ENCODE results near the gene HTATSF1. TPM values are rescaled to one million over a fixed set of nuclear protein-coding genes. Genes with fewer than 3 reads are reported as not detected.

HTATSF1 gene
- total RNA-seq, 6 donors from 2014 or later: 22.8 to 56.4 (median 27.0) TPM

DNA sequence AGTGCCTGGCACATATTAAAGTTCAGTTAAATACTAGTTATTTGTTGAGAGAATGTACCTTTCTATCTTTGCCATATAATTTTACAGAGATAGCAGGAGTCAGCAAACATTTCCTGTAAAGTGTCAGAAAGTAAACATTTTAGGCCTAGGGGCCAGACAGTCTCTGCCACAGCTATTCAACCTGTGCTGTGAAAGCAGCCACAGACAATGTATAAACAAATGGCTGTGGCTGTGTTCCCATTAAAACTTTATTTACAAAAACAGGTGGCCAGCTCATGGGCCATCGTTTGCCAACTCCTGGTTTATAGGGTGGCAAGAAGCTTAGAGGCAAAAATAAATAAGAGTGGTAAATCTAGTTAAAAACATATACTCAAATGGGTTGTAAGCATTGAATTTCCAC, 43.6 kb upstream of the HTATSF1 start:
- DNase-seq (no peak), ATAC-seq (ENCODE audit: low FRiP score in 2 of 2) (no peak)
- no peak overlapping the region for H3K27ac ChIP-seq
- H3K4me1 ChIP-seq: no peaks in the 10 kb centered on the region
- H3K36me3 ChIP-seq: no peaks in the 10 kb centered on the region
- whole genome bisulfite sequencing, 2 donors: 21 to 44% methylated on average over 1 of the region's 1 CpG
- TF ChIP-seq EP300 (IDR thresholded peaks at IDR 0.05): no peak
- no peaks in the 10 kb centered on the region for H3K9me3 ChIP-seq
- H3K27me3 ChIP-seq: no peaks in the 10 kb centered on the region
- no peak overlapping the region for H3K4me3 ChIP-seq

DNA sequence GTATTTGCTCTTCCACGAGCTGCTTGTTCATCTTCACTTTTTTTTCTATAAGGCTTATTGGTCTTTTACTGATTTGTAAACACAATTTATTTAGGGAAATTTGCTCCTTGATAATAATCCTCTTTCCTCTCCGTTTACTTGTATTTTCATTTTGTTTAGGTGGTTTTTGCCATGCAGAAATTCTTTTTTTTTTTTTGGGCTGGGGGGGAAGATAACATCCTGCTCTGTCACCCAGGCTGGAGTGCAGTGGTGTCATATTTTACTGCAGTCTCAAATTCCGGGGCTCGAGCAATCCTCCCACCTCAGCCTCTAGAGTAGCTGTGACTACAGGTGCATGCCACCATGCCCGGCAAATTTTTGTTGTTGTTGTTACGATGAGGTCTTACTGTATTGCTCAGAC, 41.3 kb upstream of the HTATSF1 start:
- H3K27ac ChIP-seq: no peak overlapping the region
- H3K9me3 ChIP-seq: no peaks in the 10 kb centered on the region
- TF ChIP-seq EP300 (IDR thresholded peaks at IDR 0.05): no peak
- no peak for TF ChIP-seq POLR2AphosphoS5 (IDR thresholded peaks at IDR 0.05)
- TF ChIP-seq, protein P1, sequence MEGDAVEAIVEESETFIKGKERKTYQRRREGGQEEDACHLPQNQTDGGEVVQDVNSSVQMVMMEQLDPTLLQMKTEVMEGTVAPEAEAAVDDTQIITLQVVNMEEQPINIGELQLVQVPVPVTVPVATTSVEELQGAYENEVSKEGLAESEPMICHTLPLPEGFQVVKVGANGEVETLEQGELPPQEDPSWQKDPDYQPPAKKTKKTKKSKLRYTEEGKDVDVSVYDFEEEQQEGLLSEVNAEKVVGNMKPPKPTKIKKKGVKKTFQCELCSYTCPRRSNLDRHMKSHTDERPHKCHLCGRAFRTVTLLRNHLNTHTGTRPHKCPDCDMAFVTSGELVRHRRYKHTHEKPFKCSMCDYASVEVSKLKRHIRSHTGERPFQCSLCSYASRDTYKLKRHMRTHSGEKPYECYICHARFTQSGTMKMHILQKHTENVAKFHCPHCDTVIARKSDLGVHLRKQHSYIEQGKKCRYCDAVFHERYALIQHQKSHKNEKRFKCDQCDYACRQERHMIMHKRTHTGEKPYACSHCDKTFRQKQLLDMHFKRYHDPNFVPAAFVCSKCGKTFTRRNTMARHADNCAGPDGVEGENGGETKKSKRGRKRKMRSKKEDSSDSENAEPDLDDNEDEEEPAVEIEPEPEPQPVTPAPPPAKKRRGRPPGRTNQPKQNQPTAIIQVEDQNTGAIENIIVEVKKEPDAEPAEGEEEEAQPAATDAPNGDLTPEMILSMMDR (IDR thresholded peaks at IDR 0.05): no peak
- TF ChIP-seq POLR2A (IDR thresholded peaks at IDR 0.05): no peak
- H3K4me1 ChIP-seq: no peaks in the 10 kb centered on the region
- no peaks in the 10 kb centered on the region for H3K27me3 ChIP-seq
- no peaks in the 10 kb centered on the region for H3K36me3 ChIP-seq
- DNase-seq (no peak), ATAC-seq (ENCODE audit: low FRiP score in 2 of 2) (no peak)
- H3K4me3 ChIP-seq: no peak overlapping the region
- WGBS, 2 donors: 74 to 77% methylated on average over 5 to 6 of the region's 6 CpGs

DNA sequence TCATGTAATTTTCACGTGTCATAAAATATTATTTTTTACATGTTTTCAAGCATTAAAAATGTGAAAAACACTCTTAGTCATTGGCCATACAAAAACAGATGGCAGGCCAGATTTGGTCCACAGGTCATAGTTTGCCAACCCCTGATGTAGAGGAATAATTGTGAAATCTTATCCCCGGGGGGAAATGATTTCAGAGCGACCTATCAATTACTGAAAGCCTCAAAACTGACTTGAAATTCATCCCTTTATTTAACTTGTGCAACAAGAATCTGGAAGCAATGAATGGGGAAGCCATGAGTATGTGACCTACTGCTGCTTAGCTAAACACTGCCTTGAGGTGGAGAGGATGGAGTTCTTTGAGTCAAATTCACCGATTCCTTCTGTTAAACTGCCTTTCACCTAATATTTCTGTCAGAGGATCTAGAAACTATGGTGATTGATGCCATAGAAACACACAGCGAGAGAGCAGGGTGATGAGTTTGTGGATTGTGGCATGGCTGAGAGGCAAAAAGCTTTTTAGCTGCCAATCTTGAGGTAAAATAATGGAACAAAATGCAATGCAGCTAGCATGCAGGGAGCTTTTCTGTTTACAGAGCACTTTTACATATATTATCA, 40.0 kb upstream of the HTATSF1 start:
- 51 to 70% methylated on average over 5 of the region's 5 CpGs for WGBS, 2 donors
- no peak overlapping the region for H3K27ac ChIP-seq
- no peak overlapping the region for H3K4me3 ChIP-seq
- H3K27me3 ChIP-seq: no peaks in the 10 kb centered on the region
- H3K36me3 ChIP-seq: no peaks in the 10 kb centered on the region
- no peak for DNase-seq
- H3K9me3 ChIP-seq: no peaks in the 10 kb centered on the region
- TF ChIP-seq, protein P1 (IDR thresholded peaks at IDR 0.05): no peak
- TF ChIP-seq POLR2AphosphoS5 (IDR thresholded peaks at IDR 0.05) (no peak), POLR2A (IDR thresholded peaks at IDR 0.05) (no peak), EP300 (IDR thresholded peaks at IDR 0.05) (no peak)
- H3K4me1 ChIP-seq: no peaks in the 10 kb centered on the region
- ATAC-seq (ENCODE audit: low FRiP score in 2 of 2): no peak

DNA sequence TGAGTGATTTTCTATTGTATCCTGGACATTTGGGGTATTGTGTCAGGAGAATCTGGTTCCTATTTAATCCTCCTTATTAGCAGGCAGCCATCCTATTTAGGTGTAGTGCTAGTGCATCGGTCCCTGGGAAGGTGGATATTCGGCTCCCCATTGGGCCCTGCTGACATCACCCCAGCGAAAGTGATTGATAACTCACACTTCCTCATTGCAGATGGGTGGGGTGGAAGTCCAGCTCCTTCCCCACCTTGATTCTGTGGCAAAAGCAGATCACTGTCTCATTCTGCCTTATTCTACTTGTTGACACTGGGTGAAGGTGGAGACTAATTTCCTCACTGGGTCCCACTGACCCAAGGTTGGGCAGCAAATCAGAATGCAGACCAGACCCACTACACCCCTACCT, 32.8 kb upstream of the HTATSF1 start:
- no peak for ATAC-seq (ENCODE audit: low FRiP score in 2 of 2)
- H3K4me3 ChIP-seq: no peak overlapping the region
- WGBS, 2 donors: 62% methylated on average over 3 of the region's 3 CpGs; no CpG with 5 or more reads in 1 of the 2 donors

DNA sequence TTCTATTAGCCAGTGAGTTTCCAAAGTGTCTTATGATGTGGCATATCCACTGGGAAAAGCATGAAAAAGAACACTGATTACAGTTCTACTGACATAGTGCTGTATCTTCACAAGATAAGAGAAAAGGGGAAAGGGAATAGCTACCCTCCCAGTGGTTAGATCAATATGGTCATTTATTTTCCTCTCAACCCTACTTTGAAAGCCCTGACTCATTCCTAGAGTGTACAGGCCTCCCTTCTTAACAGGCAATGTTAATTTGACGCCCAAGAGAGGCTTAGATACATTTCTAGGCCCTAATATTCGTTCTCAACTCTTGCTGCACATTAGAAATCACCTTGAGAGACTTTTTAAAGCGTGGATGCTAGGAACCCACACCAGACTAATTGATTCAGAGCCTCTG, 30.1 kb upstream of the HTATSF1 start:
- Histone ChIP-seq H3K9me3 (no peaks in the 10 kb centered on the region), H3K27me3 (no peaks in the 10 kb centered on the region), H3K4me1 (no peaks in the 10 kb centered on the region), H3K36me3 (no peaks in the 10 kb centered on the region), H3K4me3 (no peak overlapping the region), H3K27ac (no peak overlapping the region)
- WGBS, 2 donors: 59 to 63% methylated on average over 3 of the region's 3 CpGs
- no peak for TF ChIP-seq POLR2AphosphoS5 (IDR thresholded peaks at IDR 0.05)
- TF ChIP-seq POLR2A (IDR thresholded peaks at IDR 0.05): no peak
- TF ChIP-seq, protein P1 (IDR thresholded peaks at IDR 0.05): no peak
- no peak for TF ChIP-seq EP300 (IDR thresholded peaks at IDR 0.05)
- ATAC-seq (ENCODE audit: low FRiP score in 2 of 2) (no peak), DNase-seq (no peak)

More for the DNA sequence above, 32.8 kb upstream of the HTATSF1 start:
- Histone ChIP-seq H3K27me3 (no peaks in the 10 kb centered on the region), H3K36me3 (no peaks in the 10 kb centered on the region), H3K27ac (no peak overlapping the region), H3K9me3 (no peaks in the 10 kb centered on the region), H3K4me1 (no peaks in the 10 kb centered on the region)
- TF ChIP-seq, protein P1 (IDR thresholded peaks at IDR 0.05): no peak
- TF ChIP-seq POLR2A (IDR thresholded peaks at IDR 0.05) (no peak), POLR2AphosphoS5 (IDR thresholded peaks at IDR 0.05) (no peak), EP300 (IDR thresholded peaks at IDR 0.05) (no peak)
- DNase-seq: no peak

Data from upper lobe of left lung (tissue), 6 donors.